Smooth muscle cell (in vitro differentiated cells): ENCODE results near the gene MFSD1. TPM values are rescaled to one million over a fixed set of nuclear protein-coding genes. Genes with fewer than 3 reads are reported as not detected.
"Not testable (repeated sequence)": the region's sequence is repeated elsewhere in the genome, so short reads cannot be mapped to it uniquely, and the experiment has no call there.

Experiments
- DNase-seq: peaks from one replicate; lab custom pipeline; 2025; ENCODE audit not compliant: unreplicated experiment; lab: John Stamatoyannopoulos, UW
- H2AFZ ChIP-seq: fragments of 200-600 bp; sonication (generic); 2 replicates; pipeline ENCODE4 v1.6.0; 2016; ENCODE audit warnings: antibody characterized with exemption, low read depth, mild to moderate bottlenecking
- H3F3A ChIP-seq: fragments of 200-600 bp; sonication (generic); 2 replicates; pipeline ENCODE4 v1.6.0; 2017; ENCODE audit warnings: antibody characterized with exemption, low read depth
- H3K27ac ChIP-seq: fragments of 200-600 bp; sonication (generic); 2 replicates; pipeline ENCODE4 v1.5.1; 2016; ENCODE audit warnings: low read depth, mild to moderate bottlenecking
- H3K27me3 ChIP-seq: fragments of 200-600 bp; sonication (generic); 2 replicates; pipeline ENCODE4 v1.6.1; 2016; ENCODE audit warnings: low read depth, mild to moderate bottlenecking
- H3K36me3 ChIP-seq: fragments of 200-600 bp; sonication (generic); 2 replicates; pipeline ENCODE4 v1.5.1; 2016; ENCODE audit warnings: low read depth
- H3K4me1 ChIP-seq: fragments of 200-600 bp; sonication (generic); 2 replicates; pipeline ENCODE4 v1.5.1; 2016; ENCODE audit warnings: low read depth
- H3K4me2 ChIP-seq: fragments of 200-600 bp; sonication (generic); 2 replicates; pipeline ENCODE4 v1.6.0; 2016; ENCODE audit warnings: mild to moderate bottlenecking
- H3K4me3 ChIP-seq: fragments of 200-600 bp; sonication (generic); 2 replicates; pipeline ENCODE4 v1.5.1; 2016; ENCODE audit warnings: mild to moderate bottlenecking
- H3K79me2 ChIP-seq: fragments of 200-600 bp; sonication (generic); 2 replicates; pipeline ENCODE4 v1.6.0; 2016; ENCODE audit warnings: low read depth, mild to moderate bottlenecking
- H3K9ac ChIP-seq: fragments of 200-600 bp; sonication (generic); 2 replicates; pipeline ENCODE4 v1.6.0; 2016; ENCODE audit warnings: low read depth
- H3K9me3 ChIP-seq: fragments of 200-600 bp; sonication (generic); replicated peaks from 2 replicates; pipeline ENCODE4 v1.5.1; 2016; ENCODE audit warnings: low read depth
- H4K20me1 ChIP-seq: fragments of 200-600 bp; sonication (generic); 2 replicates; pipeline ENCODE4 v1.6.0; 2016; ENCODE audit warnings: low read depth
- WGBS: methylation state at CpG from one replicate; pipeline ENCODE4 v1.1.7; 2016; ENCODE audit warnings: low lambda C conversion rate; 5-methylcytosine and 5-hydroxymethylcytosine counted together
- polyA plus RNA-seq: library from polyadenylated mRNA; unstranded; fragments of >200 nt; fragmentation: Nextera tagmentation; extraction: Ambion mirVana; gene quantifications from 2 replicates; pipeline ENCODE4 v1.2.1, GENCODE V29; 2016
- total RNA-seq: library from RNA; depleted of rRNA; stranded (reverse); fragments of >200 nt; gene quantifications from 2 replicates; pipeline ENCODE4 v1.2.3, GENCODE V29; 2014
- TF ChIP-seq, protein P1 (sequence below): fragments of 200-600 bp; sonication (generic); IDR thresholded peaks from 2 replicates; pipeline ENCODE4 v1.5.1; 2017; ENCODE audit warnings: borderline replicate concordance, mild to moderate bottlenecking, antibody characterized with exemption; ENCODE audit not compliant: insufficient read depth, poor library complexity, severe bottlenecking

The MFSD1 gene
- total and polyA plus RNA-seq, 2 experiments from 2014 or later, result 64.7 to 95.0 TPM

DNA sequence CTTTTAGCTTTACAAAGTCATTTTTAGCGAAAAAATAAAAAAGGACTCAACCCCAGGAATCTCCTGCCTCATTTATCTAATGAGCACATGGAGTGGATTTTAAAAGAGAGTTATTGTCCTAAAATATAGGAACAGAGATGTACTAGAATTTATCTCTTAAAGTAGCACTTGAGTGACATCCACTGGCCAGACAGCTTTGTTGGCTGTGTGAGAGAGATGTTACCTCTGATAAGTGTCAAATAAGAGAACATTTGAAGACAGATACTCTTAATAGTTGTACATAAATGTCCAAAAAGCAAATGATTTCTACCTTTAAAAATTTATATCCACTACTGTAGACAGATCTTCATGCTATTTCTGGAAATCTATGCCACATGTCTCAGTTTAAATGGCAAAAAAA is 12.3 kb upstream of the MFSD1 start:
- no peak overlapping the region for H3K9ac ChIP-seq
- H3K9me3 ChIP-seq, result no peaks in the 10 kb centered on the region
- no peaks in the 10 kb centered on the region for H3K4me1 ChIP-seq
- no peaks in the 10 kb centered on the region for H3K79me2 ChIP-seq
- no peaks in the 10 kb centered on the region for H3K27me3 ChIP-seq
- H3K4me2 ChIP-seq, result no peak overlapping the region
- 78% methylated on average over 1 of the region's 1 CpG for WGBS
- no peaks in the 10 kb centered on the region for H3K36me3 ChIP-seq
- no peak overlapping the region for H3K27ac ChIP-seq
- H3F3A ChIP-seq, result no peaks in the 10 kb centered on the region
- no peaks in the 10 kb centered on the region for H4K20me1 ChIP-seq
- TF ChIP-seq, protein P1, sequence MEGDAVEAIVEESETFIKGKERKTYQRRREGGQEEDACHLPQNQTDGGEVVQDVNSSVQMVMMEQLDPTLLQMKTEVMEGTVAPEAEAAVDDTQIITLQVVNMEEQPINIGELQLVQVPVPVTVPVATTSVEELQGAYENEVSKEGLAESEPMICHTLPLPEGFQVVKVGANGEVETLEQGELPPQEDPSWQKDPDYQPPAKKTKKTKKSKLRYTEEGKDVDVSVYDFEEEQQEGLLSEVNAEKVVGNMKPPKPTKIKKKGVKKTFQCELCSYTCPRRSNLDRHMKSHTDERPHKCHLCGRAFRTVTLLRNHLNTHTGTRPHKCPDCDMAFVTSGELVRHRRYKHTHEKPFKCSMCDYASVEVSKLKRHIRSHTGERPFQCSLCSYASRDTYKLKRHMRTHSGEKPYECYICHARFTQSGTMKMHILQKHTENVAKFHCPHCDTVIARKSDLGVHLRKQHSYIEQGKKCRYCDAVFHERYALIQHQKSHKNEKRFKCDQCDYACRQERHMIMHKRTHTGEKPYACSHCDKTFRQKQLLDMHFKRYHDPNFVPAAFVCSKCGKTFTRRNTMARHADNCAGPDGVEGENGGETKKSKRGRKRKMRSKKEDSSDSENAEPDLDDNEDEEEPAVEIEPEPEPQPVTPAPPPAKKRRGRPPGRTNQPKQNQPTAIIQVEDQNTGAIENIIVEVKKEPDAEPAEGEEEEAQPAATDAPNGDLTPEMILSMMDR, result peak; percentile 34
- no peak overlapping the region for H2AFZ ChIP-seq
- no peak overlapping the region for H3K4me3 ChIP-seq
- no peak for DNase-seq

DNA sequence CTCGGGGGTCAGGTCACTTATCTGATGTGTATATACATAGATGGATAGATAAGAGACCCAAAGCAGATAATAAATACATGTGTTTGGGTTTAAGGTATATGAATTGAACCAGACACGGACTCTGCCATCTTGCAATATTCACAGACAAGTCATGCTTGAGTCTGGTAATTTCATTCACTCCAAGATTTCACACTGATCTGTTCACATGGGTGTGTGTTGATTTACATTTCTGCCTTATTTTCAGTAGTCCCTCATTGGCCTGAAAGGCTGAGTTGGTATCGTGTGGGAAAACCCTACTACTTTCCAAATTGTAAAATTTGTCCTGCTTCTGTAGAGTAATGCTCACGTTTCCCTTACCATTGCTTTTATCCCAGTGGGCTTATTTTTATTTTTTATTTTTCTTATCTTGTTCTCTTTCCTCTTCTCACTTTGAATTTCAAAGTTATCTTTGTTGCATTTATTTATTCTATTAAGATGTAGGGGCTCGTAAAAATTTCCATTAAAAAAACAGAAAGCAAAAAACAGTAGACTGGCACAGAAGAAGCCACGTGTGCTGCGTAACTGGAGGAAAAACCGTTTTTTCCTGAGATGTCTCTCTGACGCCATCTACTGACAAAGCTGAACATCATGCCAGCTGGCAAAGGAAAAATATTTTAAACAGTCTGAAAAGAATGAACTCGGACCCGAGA is 10.8 kb upstream of the MFSD1 start:
- WGBS, result 20% methylated on average over 11 of the region's 11 CpGs
- Histone ChIP-seq H4K20me1 (no peaks in the 10 kb centered on the region), H3K4me2 (peak overlapping the region; percentile 74), H3K27me3 (peaks cover 4% of the 10 kb centered on the region), H3K9me3 (no peaks in the 10 kb centered on the region), H3K9ac (no peak overlapping the region), H3K4me3 (peak overlapping the region; percentile 30), H3F3A (no peaks in the 10 kb centered on the region), H3K36me3 (no peaks in the 10 kb centered on the region), H3K27ac (no peak overlapping the region), H3K4me1 (no peaks in the 10 kb centered on the region), H2AFZ (peak overlapping the region; percentile 67), H3K79me2 (no peaks in the 10 kb centered on the region)
- DNase-seq, result no peak
- TF ChIP-seq, protein P1, result peak; percentile 84

DNA sequence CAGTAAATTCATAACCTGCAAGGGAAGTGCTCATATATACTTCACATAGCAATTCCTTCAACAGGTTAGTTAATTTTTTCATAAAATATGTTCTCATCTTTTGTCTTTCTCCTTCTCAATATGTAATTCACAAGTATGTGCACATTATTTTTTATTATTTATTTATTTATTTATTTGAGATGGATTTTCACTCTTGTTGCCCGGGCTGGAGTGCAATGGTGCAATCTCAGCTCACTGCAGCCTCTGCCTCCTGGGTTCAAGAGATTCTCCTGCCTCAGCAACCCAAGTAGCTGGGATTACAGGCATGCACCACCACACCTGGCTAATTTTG is 10.3 kb upstream of the MFSD1 start:
- not testable (repeated sequence) for H3K36me3 ChIP-seq, H2AFZ ChIP-seq, H3F3A ChIP-seq, H4K20me1 ChIP-seq, H3K9me3 ChIP-seq, H3K27me3 ChIP-seq, DNase-seq, H3K27ac ChIP-seq, H3K9ac ChIP-seq, H3K79me2 ChIP-seq, H3K4me1 ChIP-seq
- Histone ChIP-seq H3K4me2 (peak overlapping the region; percentile 74), H3K4me3 (peak overlapping the region; percentile 30)
- 37% methylated on average over 1 of the region's 1 CpG for WGBS

DNA sequence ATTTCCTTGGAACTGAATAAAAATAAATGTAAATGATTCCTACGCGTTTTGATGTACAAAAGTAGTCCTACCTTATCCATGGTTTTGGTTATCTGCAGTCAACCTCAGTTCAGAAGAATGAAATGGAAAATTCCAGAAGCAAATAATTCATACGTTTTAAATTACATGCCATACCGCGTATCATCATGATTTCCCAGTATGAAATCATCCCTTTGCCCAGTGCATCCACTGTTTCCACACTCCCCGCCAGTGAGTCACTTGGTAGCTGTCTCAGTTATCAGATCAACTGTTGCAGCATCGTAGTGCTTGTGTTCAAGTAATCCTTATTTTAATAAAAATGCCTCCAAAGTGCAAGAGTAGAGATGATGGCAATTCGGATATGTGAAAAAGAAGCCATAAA is 9.1 kb upstream of the MFSD1 start:
- TF ChIP-seq, protein P1, result no peak
- H3K4me2 ChIP-seq, result no peak overlapping the region
- no peaks in the 10 kb centered on the region for H3K4me1 ChIP-seq
- 49% methylated on average over 8 of the region's 8 CpGs for WGBS
- H3K9ac ChIP-seq, result peak overlapping the region; percentile 33
- no peaks in the 10 kb centered on the region for H3K36me3 ChIP-seq
- no peaks in the 10 kb centered on the region for H3F3A ChIP-seq
- peaks cover 19% of the 10 kb centered on the region for H3K27me3 ChIP-seq
- no peaks in the 10 kb centered on the region for H4K20me1 ChIP-seq
- no peaks in the 10 kb centered on the region for H3K9me3 ChIP-seq
- no peak for DNase-seq
- no peaks in the 10 kb centered on the region for H3K79me2 ChIP-seq
- peak overlapping the region; percentile 78 for H3K27ac ChIP-seq
- no peak overlapping the region for H2AFZ ChIP-seq
- H3K4me3 ChIP-seq, result no peak overlapping the region
